ENCODE measurements around the gene TMIGD3.

The TMIGD3 gene

DNA sequence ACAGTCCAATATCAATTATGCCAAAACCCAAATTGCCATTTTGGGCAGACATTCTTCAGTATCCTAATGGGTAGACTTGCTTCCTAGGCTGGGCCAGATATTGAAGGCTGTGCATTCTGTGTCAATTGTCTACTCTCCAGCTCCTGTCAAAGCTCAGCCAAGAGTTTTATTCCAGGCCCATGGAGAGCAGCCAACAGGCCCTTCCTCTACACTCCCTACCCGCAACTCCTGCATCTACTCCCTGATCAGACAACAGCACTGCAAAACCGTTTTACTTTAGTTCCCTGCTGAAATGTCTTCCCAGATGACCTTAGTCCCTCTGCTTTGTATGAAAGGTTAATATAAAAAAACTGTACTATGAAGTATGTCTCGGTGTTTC is 6.6 kb upstream of the TMIGD3 start:
- in situ Hi-C loops (cut with MboI; ENCODE audit: low sequenced_read_pairs) = no loop called here

DNA sequence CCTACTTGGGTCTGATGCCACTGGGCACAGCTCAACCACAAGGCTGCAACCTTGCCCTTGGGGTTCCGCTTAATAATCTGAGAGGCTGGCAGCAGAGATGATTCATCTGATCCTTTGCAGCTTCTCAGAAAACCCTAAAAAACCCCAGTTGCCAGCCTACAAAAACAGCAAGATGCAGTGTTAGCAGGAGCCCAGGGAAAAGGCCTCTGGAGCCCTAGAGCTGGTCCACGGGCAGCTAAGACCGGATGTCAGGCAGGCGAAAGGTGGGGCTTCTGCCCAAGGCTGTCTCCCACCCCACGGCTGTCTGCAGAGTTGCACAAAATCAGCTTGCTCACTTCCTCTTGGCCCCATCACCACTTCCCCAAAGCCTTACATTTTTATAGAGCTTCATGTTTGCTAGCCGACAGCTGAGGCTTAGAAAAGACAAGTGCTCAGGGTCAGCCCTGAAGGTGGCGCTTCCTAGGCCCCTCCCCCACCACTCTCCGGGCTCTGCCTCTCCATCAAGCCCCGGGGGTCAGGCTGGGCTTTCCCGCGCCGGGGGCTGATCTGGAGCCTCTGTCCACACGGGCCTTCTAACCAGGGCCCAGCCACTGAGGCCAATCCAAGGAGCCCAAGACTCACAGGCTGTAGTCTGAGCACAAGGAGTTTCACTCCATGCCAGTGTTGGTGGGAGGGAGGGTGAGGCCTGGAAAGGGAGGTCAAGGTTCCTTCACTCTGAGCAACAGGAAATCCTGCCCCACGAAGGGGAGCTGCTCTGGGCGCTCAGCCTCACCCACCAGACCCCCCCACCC is 4.2 kb upstream of the TMIGD3 start:
- in situ Hi-C loops (cut with MboI; ENCODE audit: low sequenced_read_pairs) = no loop called here

DNA sequence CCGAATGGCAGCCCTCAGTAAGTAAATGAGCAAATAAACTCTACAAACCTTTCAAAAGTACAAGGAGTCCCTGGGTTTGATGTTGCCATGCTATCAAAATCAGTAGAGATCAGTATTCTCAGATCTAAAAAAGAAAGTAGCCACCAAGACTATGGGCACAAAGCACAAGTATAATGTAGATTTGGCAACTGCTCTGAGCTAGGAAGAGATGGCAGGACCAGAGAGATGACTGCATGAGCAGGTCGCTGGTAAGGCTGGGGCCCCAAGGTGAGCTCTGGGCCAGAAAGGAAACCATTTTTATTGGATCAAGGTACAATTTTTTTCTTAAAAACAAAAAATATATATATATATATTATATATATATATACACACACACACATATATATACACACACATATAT is 3.1 kb upstream of the TMIGD3 start:
- in situ Hi-C loops (cut with MboI; ENCODE audit: low sequenced_read_pairs) = no loop called here

DNA sequence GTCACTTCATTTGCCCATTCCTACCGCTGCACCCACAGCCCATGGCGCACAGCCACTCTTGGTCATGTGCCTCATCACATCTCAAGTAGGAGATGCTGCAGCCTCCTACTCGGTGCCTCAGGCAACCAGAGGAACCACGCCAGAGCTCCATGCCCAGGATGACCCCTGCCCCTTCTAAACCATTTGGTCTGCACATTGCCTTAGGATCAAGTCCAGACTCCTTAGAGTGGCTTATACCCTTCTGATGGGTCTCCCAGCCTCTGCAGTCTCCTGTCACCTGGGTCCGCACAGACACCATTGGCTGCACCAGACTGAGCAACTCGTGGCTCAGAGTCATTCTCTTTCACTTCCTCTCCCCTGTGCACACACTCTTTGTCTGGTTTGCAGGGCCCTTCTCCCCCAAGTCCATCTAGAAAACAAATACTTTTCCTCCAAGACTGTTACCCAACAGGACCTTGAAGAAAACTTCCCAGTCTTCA is 2.2 kb upstream of the TMIGD3 start:
- in situ Hi-C loops (cut with MboI; ENCODE audit: low sequenced_read_pairs) = no loop called here

DNA sequence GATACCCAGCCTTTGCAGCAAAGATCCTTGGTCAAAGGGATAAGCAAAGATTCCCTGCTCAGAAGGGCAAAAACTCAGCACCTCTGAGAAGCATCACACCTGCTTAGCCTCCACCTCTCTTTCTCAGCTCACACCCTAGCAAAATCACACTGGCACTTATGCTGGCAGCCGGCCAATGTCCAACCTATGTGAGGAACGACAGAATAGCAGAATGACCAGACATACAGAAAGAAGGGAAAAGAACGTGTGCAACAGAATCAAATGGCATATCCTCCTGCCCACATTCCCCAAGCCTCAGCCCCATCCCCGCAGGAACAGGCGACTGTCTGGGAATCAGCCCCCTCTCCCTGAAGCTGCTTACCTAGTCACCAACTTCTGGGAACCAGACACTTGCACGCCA is 664 bp upstream of the TMIGD3 start:
- in situ Hi-C loops (cut with MboI; ENCODE audit: low sequenced_read_pairs) = no loop called here

DNA sequence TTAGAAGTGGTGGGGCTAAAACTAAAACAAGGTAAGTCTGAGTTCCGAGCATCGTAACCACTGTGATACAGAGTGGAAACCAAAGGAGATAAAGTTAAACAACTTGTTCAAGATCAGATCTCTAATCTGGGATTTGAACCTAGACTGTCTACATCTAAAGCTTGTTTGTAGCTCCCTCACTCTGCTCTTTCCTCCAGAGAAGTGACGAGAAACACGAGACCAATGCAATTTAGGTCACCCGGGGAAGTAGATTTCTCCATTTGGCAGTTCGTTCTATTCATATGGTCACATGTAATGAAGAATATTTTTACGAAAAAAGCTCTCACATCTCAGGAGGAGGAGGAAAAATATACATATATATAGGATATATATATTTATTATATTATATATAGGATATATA is 1.8 kb downstream of the TMIGD3 start:
- in situ Hi-C loops (cut with MboI; ENCODE audit: low sequenced_read_pairs) = no loop called here

DNA sequence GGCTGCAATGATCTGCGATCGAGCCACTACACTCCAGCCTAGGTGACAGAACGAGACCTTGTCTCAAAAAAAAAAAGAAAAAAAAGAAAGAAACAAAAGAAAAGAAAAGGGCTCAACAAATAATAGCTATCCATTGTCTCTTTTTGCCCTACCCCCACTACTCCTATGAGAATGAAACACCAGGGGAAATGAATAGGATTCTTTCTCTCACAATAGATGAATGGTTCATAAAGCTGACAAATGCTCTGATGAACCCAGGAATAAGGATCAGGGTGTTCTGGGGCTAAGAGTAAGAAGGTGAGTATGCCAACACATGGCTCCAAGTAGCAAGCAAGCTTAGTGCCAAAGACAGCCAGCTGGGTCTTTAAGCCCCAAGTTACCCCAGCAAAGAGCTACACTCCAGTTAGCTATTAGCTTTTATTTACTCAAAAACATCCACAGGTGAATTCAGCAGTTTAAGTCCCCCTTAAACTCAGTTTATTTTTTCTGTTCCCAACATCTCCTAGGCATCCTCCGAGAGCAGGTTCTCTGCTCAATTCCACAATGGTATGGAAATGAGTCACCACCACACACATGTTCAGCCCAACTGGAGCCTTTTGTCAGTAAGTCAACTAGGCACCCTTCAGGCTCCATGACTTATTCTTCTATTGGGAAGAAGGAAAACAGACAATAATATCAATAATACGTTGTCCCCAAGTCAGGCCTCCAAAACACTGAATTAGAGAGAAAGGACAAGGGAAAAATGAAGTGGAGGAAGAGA is 4.2 kb downstream of the TMIGD3 start:
- in situ Hi-C loops (cut with MboI; ENCODE audit: low sequenced_read_pairs) = loop anchor here (25.0 kb wide), 1 partner anchor 163 kb away; no protein-coding TSS in a partner anchor

DNA sequence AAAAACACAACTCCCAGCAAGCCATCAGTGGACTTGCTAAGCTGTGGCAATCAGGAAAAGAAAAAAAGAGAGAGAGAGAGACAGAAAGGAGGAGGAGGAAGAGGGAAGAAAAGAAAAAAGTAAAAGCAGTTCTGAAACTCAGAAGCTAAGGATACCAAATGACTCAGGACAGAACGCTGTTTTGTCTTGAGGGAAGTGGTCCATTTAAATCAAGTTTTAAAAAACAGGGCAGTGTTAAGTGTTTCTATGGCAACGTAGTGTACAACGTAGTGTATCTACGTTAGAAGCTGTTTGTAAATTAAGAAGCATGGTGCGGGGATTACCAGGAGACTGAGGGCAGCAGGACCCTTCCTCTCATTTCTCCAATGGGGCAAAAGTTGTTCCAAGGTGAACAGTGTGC is 5.8 kb downstream of the TMIGD3 start:
- in situ Hi-C loops (cut with MboI; ENCODE audit: low sequenced_read_pairs) = loop anchor here (25.0 kb wide), 1 partner anchor 165 kb away; no protein-coding TSS in a partner anchor

DNA sequence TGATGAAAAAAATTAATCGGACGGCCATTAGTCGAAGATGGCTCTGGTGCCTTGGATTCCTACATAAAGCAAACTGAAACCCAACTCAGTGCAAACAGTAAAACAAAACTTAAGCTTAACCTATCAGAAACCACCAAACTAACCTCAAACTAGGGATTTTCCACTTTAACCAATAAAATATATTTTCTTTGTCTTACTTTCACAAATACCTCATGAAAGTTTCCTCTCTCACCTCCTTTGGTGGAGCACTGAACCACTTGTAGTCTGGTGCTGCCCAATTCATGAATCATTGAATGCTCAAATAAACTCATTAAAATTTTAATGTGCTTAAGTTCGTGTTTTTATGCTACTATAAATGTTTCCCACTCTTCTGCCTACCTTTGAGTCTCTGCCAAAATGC is 7.0 kb downstream of the TMIGD3 start:
- in situ Hi-C loops (cut with MboI; ENCODE audit: low sequenced_read_pairs) = loop anchor here (25.0 kb wide), 1 partner anchor 166 kb away; no protein-coding TSS in a partner anchor

DNA sequence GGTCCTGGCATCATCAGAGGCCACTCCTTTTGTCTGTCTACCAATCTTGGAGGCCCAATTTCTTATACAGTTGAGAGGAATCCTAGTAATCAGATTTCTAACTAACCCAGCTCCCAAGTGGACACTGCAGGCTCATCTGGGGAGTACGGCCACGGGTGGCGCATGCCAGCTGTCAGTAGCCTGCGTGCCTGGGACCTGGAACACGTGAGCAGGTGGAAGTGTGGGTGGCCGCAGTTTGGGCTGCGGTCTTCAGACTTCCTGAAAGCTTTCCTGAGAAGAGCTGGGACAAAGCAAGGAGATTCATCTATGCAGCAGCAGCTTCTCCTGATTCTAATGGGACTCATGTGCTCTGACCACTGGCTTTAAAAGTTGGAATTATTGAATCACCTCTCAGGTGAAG is 12.4 kb downstream of the TMIGD3 start:
- in situ Hi-C loops (cut with MboI; ENCODE audit: low sequenced_read_pairs) = loop anchor here (25.0 kb wide), 1 partner anchor 171 kb away; no protein-coding TSS in a partner anchor

DNA sequence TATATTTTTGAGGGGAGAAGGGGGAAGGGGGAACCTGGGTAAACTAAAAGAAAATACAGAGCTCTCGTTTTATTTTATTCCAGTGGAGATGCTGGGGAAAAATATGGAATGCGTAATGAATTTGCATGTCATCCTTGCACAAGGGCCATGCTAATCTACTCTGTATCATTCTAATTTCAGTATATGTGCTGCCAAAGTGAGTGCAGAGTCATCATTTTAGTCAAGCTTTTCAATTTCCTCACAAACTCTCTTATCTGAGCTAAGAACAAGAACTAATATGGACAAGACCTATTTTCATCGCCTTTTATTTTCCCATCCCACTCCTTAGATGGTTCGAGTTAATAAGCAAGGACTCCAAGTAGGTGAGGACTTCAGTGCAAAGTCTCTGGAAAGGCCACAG is 13.2 kb downstream of the TMIGD3 start:
- in situ Hi-C loops (cut with MboI; ENCODE audit: low sequenced_read_pairs) = loop anchor here (25.0 kb wide), 1 partner anchor 172 kb away; no protein-coding TSS in a partner anchor

DNA sequence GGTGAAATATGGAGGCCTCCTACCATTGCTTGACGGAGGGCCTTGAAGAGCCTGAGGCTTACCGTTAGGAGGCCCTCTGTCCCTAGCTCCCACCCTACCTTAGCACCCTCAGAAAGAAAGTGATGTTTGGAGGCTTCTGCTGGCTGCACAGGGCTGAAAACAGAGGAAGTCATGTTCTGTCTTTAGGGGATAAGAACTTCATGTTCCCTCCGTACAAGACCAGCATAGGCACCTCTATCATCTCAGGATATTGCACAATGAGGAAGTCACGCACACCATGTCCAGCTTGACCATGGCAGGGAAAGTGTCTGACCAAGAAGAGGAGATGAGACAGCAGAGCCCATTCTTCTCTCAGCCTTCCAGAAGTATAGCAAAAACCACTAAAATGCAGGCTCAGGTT is 13.8 kb downstream of the TMIGD3 start:
- in situ Hi-C loops (cut with MboI; ENCODE audit: low sequenced_read_pairs) = loop anchor here (10.0 to 25.0 kb wide), 2 partner anchors 173 to 265 kb away; partner anchors contain the start of gene DDX20

DNA sequence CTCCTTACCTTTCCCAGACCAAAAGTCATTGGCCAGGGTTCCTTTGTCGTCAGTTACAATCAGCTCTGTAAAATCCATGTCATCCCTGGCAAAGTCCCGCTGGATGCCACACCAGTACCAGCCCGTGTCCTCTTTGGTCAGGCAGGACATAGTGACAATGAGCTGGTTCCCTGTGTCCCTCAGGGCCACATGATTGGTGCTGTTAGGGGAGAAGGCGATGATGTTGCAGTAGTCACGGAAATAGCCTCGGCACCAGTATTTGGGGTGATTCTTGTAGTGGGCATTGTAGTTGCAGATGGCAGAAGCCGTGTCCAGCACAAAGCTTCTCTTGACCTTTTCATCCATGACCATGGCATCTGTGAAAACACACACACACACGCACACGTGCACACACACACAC is 14.8 kb downstream of the TMIGD3 start:
- in situ Hi-C loops (cut with MboI; ENCODE audit: low sequenced_read_pairs) = loop anchor here (10.0 to 25.0 kb wide), 2 partner anchors 174 to 266 kb away; partner anchors contain the start of gene DDX20

DNA sequence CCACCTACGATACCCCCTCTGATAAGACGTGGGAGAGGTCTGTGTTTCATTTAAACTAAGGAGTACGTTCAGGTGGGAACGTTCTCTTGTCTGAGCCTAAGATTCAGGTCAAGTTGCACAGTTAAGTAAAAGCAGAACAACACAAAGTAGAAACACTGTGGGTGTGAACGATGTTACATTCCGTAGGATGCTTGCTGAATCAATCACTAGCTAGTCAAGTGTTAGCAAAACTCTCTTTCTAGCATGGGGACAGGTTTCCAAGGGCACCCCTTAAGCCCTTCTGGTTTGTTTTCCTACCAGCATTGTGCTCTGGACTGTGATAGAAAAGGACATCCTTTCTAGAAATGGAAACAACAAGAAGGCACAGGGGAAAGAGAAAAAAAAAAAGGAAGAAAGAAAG is 16.3 kb downstream of the TMIGD3 start:
- in situ Hi-C loops (cut with MboI; ENCODE audit: low sequenced_read_pairs) = loop anchor here (10.0 to 25.0 kb wide), 2 partner anchors 175 to 268 kb away; partner anchors contain the start of gene DDX20

DNA sequence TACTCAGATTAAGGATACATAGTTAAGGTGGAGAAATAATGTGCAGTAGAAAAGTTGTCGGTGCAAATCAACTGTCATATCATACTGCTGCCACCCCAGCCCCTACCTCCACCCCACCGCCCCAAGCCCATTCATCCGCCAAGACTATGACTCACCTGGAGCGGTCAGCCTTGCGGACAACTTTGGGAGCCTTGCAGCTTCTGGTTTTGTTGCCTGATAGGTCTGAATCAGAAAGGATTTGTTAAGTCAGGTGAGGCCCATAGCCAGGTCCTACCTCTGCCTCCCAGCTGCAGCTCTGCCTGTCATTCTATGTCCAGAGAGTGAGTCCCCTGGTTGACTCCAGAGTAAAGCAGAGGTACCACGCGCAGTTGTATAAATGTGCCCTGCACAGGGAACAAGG is 17.0 kb downstream of the TMIGD3 start:
- in situ Hi-C loops (cut with MboI; ENCODE audit: low sequenced_read_pairs) = loop anchor here (10.0 to 25.0 kb wide), 2 partner anchors 176 to 268 kb away; partner anchors contain the start of gene DDX20

DNA sequence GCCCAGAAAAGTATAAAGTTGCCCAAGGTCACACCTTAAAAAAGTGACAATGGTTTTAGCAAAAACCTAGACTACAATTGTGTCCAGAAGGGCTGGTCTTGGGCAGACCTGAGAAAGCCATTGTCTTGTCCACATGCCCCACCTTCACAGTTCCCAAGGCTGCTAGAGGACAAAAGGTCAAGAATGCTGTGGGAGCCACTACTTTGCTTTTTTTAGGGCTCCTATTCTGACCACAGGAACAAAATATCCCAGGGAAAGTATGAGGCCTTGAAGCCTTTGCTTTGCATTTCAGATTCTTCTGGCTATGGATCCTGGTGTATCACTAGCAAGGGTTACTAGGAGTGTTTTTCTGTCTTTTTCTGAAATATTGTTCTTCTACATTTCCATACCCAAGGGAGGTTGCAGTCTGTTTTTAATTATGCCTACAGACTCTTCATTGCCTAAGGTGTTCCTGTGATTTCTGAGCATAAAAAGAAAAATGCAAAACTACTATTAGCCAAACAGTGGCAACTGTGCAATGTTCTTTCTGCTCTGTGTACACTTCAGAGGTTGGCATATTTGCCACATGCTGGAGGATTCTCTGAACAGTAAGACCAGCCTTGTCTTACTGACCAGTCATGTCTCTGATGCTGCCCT is 18.9 kb downstream of the TMIGD3 start:
- in situ Hi-C loops (cut with MboI; ENCODE audit: low sequenced_read_pairs) = loop anchor here (10.0 to 25.0 kb wide), 2 partner anchors 178 to 270 kb away; partner anchors contain the start of gene DDX20

DNA sequence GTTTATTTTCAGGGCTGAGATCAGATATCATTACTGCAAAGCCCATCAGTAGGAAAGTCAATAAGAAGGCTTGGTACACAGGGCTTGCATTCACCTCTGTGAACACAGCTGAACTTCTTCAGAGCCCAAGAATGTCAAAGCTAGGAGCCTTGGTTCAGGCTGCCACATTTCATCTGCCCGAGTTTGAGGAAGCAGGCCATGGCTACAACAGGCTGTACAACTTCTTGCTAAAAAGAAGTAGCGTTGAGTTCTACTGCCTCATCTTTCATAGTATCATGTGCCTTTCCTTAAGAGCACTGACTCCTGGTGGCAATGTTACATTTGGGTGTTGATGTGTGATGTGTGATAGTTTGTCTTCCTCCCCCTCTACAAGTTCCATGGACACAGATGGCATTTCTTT is 19.6 kb downstream of the TMIGD3 start:
- in situ Hi-C loops (cut with MboI; ENCODE audit: low sequenced_read_pairs) = loop anchor here (10.0 to 25.0 kb wide), 2 partner anchors 178 to 271 kb away; partner anchors contain the start of gene DDX20

DNA sequence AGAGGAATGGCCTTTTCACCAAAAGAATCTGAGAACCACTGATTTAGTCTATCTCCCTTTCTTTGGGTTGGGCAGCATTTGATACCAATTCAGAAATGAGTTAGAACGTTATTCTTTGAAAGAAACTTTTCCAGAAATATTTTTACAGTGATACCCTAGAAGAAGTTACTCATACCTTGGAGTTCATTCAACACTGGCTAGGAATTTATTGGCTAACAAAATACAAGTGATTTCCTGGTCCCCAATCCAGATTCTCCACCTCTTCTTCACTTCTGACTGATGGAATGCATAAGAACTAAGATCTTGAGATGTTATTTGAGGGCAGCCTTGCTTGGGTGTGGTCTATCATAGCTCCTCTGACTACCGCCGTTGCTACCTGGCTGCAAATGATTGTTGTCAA is 20.3 kb downstream of the TMIGD3 start:
- in situ Hi-C loops (cut with MboI; ENCODE audit: low sequenced_read_pairs) = loop anchor here (10.0 to 25.0 kb wide), 2 partner anchors 179 to 272 kb away; partner anchors contain the start of gene DDX20

DNA sequence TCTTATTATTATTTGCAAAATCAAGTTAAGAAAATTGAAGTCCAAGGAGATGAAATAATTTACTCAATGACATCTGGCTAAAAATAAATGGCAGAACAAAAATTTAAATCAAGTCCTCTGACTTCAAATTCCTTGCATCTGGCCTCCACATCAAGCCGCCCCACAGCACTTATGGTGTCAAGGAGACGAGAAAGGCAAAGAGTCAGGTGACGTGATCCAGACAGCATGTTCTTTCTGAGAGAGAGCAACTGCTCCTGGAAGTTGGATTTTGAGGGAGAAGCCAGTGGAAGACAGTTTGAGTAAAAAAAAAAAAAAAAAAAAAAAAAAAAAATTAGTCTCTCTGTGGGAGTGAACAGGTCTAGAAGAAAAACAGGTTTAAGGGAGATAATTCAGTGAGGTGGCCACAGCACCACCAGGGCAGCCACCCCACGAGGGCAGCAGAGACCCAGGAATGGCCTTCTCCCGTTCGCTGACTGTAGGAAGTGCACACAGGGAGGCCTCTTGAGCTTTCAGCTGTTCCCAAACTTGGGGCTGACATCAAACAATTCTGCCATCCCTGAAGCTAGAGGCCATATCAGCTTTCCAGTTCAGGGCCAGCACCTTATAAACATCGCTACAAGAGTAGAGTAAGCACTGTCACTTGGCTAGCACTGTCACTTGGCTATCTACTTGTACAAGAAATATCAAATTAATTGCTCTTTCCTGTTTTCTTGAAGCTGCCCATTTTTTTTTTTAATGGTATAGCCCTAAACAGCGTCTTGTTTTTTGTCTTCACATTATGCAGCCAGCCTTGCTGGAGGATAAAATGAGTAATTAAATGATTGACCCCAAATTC is 21.8 kb downstream of the TMIGD3 start:
- in situ Hi-C loops (cut with MboI; ENCODE audit: low sequenced_read_pairs) = loop anchor here (10.0 to 25.0 kb wide), 2 partner anchors 181 to 273 kb away; partner anchors contain the start of gene DDX20

DNA sequence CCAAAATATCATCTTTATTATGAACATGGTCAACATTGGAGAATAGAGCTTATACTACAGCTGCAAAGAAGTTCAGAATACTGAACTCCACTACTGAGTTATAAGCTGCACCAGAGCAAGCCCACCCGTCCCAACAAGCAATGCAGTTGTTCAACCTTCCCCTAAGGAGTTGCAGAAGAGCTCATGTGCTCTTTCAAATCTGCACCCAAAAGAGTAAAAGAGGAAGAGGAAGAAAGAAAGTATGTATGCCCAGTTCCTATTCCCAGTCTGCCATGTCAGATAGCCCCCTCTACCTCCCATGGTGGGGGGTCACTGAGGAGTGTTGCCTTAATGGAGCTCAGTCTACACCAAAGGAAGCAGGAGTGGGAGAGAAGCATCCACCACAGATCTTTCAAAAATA is 22.8 kb downstream of the TMIGD3 start:
- in situ Hi-C loops (cut with MboI; ENCODE audit: low sequenced_read_pairs) = loop anchor here (10.0 to 25.0 kb wide), 2 partner anchors 182 to 274 kb away; partner anchors contain the start of gene DDX20
